Retina (tissue), 1 donor: ENCODE data around the gene BSG.
A peak's percentile ranks its signal among the peaks of the same experiment; 100 is the strongest.
"Not testable (repeated sequence)": the region's sequence is repeated elsewhere in the genome, so short reads cannot be mapped to it uniquely, and the experiment has no call there.

Experiments used
- DNase-seq: peaks from one replicate; pipeline ENCODE4 v3.0.0-alpha.2; 2016

Gene BSG

GRCh38 chr19:605061-605971, 32.9 kb downstream of the BSG start:
- DNase-seq = not testable (repeated sequence)

- no peak for DNase-seq
These were observed 35.1 kb downstream of the BSG start for GRCh38 chr19:607301-608154.

GRCh38 chr19:608155-609003, 36.0 kb downstream of the BSG start:
- no peak for DNase-seq

- DNase-seq = no peak
These were observed 36.6 kb downstream of the BSG start for GRCh38 chr19:609004-609346.

GRCh38 chr19:610071-610800, 37.8 kb downstream of the BSG start:
- DNase-seq = no peak

GRCh38 chr19:610801-611480, 38.5 kb downstream of the BSG start:
- DNase-seq = peak; percentile 68

- no peak for DNase-seq
These were observed 39.1 kb downstream of the BSG start for GRCh38 chr19:611481-611868.

- no peak for DNase-seq
These were observed 40.5 kb downstream of the BSG start for GRCh38 chr19:612941-613340.

- DNase-seq = no peak
These were observed 41.6 kb downstream of the BSG start for GRCh38 chr19:613732-614567.

- DNase-seq = peak; percentile 62
These were observed 43.2 kb downstream of the BSG start for GRCh38 chr19:615619-616018.

- DNase-seq = no peak
These were observed 43.8 kb downstream of the BSG start for GRCh38 chr19:616062-616700.

- no peak for DNase-seq
These were observed 44.5 kb downstream of the BSG start for GRCh38 chr19:616747-617526.

- DNase-seq = no peak
These were observed 45.3 kb downstream of the BSG start for GRCh38 chr19:617551-618246.

- DNase-seq = no peak
These were observed 45.8 kb downstream of the BSG start for GRCh38 chr19:618247-618619.

GRCh38 chr19:618674-619285, 46.4 kb downstream of the BSG start:
- DNase-seq = no peak

GRCh38 chr19:619286-620002, 47.0 kb downstream of the BSG start:
- no peak for DNase-seq

GRCh38 chr19:620166-620862, 47.9 kb downstream of the BSG start:
- DNase-seq = no peak
